Measurements from ENCODE around the gene TNFSF13.

DNA sequence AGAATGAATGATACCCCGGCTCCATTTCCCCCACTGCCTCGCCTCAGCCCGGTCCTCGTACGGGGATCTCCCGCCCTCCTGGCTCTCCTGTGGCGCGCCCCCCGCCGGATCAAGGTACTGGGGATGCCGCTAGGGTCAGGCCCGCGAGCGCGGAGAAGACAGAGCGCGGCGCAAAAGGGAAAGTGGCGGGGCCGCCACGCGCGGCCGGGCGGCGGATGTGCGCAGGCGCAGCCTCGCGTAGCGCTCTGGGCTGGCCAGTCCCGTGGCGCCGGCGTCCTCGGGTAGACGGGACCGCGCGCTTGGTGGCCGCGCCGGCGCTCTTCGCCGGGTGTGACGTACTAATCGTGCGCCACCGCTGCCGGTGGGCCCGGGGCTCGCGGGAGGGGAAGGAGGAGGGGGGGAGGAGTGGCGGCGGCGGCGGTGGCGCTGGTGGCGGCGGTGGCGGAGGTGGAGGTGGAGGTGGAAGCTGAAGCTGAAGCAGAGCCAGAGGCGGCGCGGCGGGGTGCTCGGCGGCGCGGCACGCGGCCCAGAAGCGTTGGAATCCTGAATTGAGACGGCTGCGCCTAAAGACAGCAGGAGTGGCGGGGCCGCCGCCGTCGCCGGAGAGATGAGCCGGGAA, 3.1 kb downstream of the TNFSF13 start, which contains the start of gene SENP3:
- TF ChIP-seq FOXA1 (IDR thresholded peaks at IDR 0.05), result no peak
- TF ChIP-seq ZNF384 (IDR thresholded peaks at IDR 0.05), result no peak
- TF ChIP-seq FOXM1 (IDR thresholded peaks at IDR 0.05; ENCODE audit: borderline replicate concordance), result no peak
- TF ChIP-seq SUZ12 (IDR thresholded peaks at IDR 0.05), result no peak

Measured in HEK293T (cell line).